SIG-M5 treated with dmso at 0.1 percent for 504 hours (cell line): ENCODE measurements around the gene DQX1.
"Not testable (repeated sequence)": the region's sequence is repeated elsewhere in the genome, so short reads cannot be mapped to it uniquely, and the experiment has no call there.

Source experiments
- DNase-seq: peaks from one replicate; lab custom pipeline; 2025; ENCODE audit not compliant: unreplicated experiment; lab: John Stamatoyannopoulos, UW

Gene DQX1

DNA sequence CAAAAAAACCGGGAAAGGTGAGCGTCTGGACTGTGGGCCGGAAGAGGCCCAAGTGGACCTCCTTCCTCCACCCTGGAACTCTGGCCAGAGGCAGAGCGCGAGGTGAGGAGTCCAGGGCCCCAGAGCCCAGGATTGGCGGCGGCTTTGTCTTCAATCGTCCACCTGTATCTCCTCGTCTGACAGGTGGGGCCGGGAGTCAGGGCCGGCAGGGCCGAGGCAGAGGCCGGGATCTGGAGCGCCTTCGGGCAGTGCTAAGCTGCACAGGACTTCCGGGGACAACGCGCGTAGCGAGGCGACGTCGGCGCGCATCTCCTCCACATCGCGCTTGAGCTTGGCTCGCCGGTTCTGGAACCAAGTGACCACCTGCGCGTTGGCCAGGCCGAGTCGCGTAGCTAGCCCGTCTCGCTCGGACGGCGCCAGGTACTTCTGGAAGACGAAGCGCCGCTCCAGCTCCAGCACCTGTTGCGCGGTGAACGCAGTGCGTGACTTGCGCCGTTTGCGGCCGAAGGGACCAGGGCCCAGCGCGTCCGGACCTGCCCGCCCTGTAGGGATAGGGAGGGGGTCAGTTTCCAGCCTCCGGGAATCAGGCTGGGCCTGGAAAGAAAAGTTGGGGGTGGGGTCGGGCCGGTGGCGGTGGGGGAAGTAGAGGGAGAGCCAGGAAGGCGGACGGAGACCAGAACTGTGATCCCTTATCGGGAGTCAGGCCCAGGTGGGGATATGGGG, 28.1 kb downstream of the DQX1 start:
- DNase-seq: no peak

GRCh38 chr2:74496997-74497776, 28.8 kb downstream of the DQX1 start:
- DNase-seq: no peak

DNA sequence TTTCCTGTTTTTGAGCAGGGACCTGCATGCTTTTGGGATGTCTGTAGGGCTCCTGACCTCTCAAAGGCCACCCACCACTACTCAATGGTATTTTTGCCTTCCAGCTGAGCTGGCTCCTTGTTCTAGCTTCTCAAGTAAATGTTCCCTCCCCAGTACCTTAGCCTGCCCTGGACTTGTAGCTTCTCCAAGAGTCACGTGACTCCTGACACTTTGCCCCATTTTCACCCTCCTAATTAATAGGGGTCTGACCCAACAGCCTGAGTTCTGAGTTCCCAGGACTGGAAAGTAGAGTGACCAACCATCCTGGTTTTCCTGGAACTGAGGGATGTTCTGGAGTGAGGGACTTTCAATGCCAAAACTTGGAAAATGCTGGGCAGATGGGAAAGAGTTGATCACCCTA, 30.6 kb downstream of the DQX1 start:
- no peak for DNase-seq

- DNase-seq: no peak
These were observed 32.5 kb downstream of the DQX1 start for GRCh38 chr2:74493546-74493945.

DNA sequence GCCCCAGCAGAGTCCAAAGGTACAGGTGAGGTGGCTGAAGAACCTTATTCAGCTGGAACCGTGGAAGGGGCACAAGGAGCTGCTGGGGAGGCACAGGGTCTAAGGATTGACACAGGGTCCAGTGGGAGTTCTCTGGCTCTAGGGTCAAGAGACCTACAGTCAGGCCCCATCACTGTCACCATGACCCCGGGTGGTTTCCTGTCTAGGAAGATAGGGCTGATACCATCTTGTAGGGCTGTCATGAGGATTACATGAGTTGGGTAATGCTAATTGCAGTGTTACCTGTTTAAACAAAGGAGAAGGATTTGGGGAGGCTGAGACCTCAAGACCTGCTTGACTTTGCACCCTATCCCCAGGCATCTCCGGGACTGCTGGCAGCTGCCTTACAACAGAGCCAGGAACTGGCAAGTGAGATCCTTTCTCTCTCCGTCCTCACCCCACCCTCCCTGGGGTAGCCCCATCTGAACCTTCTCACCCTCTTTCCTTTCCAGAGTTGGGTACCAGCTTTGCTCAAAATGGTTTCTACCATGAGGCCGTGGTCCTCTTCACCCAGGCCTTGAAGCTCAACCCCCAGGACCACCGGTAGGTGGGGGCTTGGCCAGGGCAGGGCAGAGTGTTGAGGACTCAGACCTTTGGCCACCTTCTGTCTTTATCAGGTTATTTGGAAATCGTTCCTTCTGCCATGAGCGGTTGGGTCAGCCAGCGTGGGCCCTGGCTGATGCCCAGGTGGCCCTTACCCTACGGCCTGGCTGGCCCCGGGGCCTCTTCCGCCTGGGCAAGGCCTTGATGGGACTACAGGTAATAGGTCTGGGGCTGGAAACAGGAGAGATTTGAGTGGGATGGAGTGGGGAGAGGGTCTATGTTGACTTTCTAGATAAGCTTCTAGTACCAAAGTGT, 34.1 kb downstream of the DQX1 start:
- no peak for DNase-seq

DNA sequence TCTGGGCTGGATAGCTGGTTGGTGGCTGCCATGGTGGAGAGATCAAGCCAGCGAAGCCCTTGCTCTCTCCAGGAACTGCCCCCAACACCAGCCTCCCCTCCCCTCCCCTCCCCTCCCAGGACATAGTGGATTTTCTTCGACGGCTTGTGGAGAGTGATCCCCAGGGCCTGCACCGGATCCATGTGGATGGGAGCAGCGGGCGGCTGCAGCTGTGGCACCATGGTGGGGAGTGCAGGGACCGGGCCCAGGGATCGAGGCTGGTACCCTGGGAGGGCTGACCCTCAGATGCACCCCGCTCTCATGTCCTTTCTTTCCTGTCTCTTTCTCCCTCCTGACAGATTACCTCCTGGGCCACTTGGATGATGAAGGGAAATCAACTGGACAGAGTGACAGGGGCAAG, 36.1 kb downstream of the DQX1 start:
- DNase-seq: no peak

GRCh38 chr2:74488643-74489481, 37.2 kb downstream of the DQX1 start:
- DNase-seq: no peak

DNA sequence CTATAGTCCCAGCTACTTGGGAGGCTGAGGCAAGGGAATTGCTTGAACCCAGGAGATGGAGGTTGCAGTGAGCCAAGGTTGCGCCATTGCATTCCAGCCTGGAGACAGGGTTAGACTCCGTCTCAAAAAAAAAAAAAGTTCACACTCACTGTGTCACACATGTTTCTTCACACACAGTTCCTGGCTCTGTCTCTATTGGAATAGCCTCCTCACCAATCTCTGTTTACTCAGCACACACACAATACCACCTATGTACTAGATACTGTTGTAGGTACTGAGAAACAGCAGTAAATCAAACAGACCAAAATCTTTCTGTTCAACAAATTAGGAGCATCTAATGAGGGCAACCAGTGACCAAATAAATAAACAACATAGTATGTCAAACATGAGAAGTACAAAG, 39.9 kb downstream of the DQX1 start:
- DNase-seq: no peak

GRCh38 chr2:74483675-74484164, 42.3 kb downstream of the DQX1 start:
- DNase-seq: not testable (repeated sequence)

DNA sequence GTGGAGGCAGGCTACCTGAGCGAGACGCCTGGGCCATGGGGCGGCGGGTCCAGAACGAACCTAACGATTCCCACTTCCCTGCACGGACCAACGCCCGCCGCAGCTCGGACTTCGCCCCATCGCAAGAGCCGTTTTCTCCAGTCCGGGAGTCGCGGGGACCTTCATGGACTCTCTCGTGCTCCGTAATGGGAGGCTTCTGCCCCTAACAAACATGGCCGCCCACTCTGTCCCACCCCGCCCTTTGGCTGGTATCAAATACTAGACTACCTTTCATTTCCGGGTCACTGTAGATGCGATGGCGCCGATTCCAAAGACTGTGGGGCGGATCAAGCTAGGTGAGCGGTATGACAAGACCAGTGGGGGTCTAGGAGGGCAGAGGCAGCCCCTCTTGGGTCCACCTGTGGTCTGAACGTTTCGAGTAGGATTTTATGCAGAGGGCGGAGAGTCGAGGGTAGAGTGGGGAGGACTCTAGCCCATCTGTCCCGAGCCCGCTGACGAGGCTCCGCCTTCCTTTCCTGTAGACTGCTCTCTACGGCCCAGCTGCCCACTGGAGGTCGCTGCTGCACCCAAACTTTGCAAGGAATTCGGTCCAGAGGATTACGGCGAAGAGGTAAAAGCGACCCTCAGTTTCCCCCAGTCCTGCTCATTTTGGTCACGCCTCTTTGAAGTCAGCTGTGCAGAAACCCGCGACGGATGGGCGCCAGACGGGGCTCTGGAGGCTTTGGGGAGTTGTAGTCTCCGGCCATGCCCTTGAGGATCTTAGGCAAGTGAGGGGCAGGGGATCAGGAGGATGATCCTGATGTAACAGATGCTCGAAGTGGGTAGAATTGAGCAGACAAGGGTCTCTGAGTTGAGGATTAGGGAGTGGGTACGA, 43.0 kb downstream of the DQX1 start, which contains the start of the genes CCDC142 and TTC31:
Gene CCDC142, minus strand, starts transcription at position 198 of the 874 bp plus-strand sequence. Its CDS starts 161 bp downstream, at position 37.
Gene TTC31, plus strand, starts transcription at position 281 of the 874 bp plus-strand sequence. Its CDS starts 15 bp downstream, at position 296.
- peak; percentile 96 for DNase-seq

- peak; percentile 77 for DNase-seq
These were observed 43.9 kb downstream of the DQX1 start for GRCh38 chr2:74481961-74482800.

DNA sequence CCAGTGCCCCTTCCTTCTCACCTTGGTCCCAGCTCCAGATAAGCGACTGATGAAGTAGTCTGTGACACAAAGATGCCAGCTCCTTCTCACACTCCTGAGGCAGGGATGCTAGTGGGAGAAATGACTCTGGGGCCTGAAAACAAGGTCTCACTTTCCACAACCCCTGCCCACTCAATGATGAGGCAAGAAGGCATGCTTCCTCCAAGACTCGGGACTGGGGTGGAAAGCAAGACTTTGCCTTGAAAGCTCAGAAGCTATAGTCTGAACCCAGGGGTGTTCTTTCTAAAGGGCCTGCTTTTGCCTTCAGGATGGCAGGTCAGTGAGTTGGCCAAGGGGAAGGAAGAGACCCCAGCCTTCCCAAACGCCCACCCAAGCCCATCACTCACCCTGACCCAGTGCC, 44.6 kb downstream of the DQX1 start:
- DNase-seq: no peak

DNA sequence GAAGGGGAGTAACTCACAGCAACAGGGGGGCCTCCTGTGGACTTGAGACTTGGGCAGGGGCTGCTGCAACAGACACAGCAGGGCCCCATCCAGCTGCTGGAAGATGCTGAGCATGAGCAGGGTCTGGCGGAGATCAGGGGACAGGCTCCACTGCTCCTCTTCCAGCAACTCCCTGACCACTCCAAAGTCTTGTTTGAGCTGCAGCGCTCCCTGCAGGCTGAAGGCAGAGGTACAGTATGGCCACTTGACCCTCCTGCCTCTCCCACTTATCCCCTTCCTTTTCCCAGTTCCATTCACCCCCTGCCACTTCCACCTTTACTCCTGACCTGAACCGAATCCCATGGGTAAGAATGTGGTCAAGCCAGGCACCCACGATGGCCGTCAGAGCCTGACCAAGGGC, 51.1 kb downstream of the DQX1 start:
- DNase-seq: no peak

DNA sequence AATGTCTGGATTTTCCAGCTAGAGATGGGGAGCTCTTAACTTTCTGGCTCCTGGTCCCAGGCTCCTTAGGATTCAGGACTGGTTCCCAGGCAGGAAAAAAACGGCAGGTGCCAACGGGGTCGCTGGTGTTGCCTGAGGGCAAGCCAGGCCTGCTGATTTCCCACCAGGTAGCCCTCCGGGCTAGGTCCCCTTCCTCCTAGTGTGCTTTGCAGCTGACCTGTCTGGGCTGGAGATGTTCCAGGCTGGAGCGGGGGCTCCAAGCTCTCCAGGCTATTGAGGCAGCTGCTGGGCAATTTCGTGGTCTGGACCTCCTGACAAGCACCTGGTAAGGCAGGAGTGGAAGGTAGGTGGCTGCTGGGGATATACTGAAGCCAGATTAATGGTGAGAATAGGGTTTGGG, 51.5 kb downstream of the DQX1 start:
- no peak for DNase-seq

DNA sequence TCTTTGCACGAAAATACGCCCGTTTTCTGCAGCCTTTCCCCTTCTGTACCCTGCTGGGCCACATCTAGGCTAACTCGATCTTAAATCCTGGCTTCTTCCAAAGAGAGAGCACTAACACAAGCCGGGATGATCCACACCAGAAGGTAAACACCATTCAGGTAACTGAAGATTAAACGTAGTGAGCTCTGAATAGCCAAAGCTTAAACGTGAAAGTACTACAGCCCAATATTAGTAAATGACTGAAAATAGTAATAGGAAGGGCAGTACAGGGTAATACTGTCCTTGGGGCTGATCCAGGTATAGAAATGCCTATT, 53.1 kb downstream of the DQX1 start:
- no peak for DNase-seq

DNA sequence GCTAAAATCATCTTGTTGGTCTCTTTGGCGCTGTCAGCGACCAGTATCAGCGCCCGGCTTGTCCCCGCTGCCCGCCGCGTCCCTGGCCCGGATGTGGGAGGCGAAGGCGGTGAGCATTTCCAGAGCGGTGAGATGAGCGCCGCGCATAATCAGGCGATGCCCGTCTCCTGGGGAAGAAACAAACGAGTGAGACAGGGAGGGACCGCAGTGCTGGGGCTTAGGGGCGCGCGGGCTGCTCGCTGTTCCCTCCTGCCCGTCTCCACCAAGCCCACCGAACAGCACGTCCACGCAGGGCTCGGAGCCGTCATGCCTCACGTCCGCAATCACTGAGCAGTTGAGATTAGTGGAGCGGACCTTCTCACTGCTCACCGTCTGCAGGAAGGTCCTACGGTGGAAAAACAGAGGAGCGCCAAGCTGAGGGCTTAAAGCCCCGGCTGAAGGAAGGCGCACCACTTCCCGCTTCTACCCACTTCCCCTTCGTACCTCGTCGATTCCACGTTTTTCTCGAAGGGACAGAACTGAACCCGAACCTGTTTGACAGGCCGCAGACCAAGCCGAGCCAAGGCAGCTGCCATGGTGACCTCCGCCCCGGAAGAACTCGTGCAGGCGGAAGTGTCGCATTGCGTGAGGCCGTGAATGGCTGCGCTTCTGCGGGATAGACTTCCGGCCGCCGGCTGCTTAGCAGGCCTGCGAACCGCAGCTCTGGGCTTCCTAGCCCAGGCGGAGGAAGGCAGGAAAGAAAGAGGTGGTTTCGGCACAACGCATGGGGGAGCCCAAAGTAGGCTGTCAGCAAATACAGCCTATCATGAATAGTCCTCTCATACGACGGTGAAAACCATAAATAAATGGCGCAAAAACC, 53.7 kb downstream of the DQX1 start, which contains the start of gene MRPL53:
Gene MRPL53, minus strand, starts transcription at position 595 of the 859 bp plus-strand sequence. Its CDS starts 20 bp downstream, at position 575.
- DNase-seq: peak; percentile 96

- peak; percentile 54 for DNase-seq
These were observed 54.5 kb downstream of the DQX1 start for GRCh38 chr2:74471332-74472065.
